Measurements from ENCODE around the gene U2AF1L4.

GRCh38 chr19:35716801-35717664 is 28.2 kb downstream of the U2AF1L4 start:
- TF ChIP-seq CTCF (IDR thresholded peaks at IDR 0.05): peak; percentile 59 to 94 (median 93)
- peak; percentile 68 to 72 for TF ChIP-seq POLR2AphosphoS5 (IDR thresholded peaks at IDR 0.05; ENCODE audit: insufficient read depth in 1 of 2, low read depth in 1 of 2)
- peak in 1 of 2 donors; percentile 27 for TF ChIP-seq POLR2A (IDR thresholded peaks at IDR 0.05)
